NCI-H1436 treated with DMSO at 0.1 percent for 48 hours (cell line): ENCODE data around the gene JAZF1.
"Not testable (repeated sequence)": the region's sequence is repeated elsewhere in the genome, so short reads cannot be mapped to it uniquely, and the experiment has no call there.

Experiments used
- DNase-seq: peaks from one replicate; lab custom pipeline; 2025; lab: John Stamatoyannopoulos, UW

JAZF1 gene

GRCh38 chr7:27941522-27941921 is 239.1 kb downstream of the JAZF1 start:
- DNase-seq, result no peak

- no peak for DNase-seq
Measured at GRCh38 chr7:27940341-27940740, 240.3 kb downstream of the JAZF1 start.

GRCh38 chr7:27939893-27940292 is 240.7 kb downstream of the JAZF1 start:
- no peak for DNase-seq

- no peak for DNase-seq
Measured at GRCh38 chr7:27936768-27937102, 243.9 kb downstream of the JAZF1 start.

- no peak for DNase-seq
Measured at GRCh38 chr7:27936047-27936767, 244.4 kb downstream of the JAZF1 start.

GRCh38 chr7:27933671-27934565 is 246.7 kb downstream of the JAZF1 start:
- no peak for DNase-seq

- no peak for DNase-seq
Measured at GRCh38 chr7:27930910-27931476, 249.6 kb downstream of the JAZF1 start.

GRCh38 chr7:27929127-27929526 is 251.5 kb downstream of the JAZF1 start:
- DNase-seq, result no peak

- no peak for DNase-seq
Measured at GRCh38 chr7:27928001-27928400, 252.6 kb downstream of the JAZF1 start.

GRCh38 chr7:27925573-27926201 is 254.9 kb downstream of the JAZF1 start:
- DNase-seq, result no peak

- DNase-seq, result no peak
Measured at GRCh38 chr7:27923642-27923980, 257.0 kb downstream of the JAZF1 start.

- DNase-seq, result no peak
Measured at GRCh38 chr7:27922907-27923641, 257.5 kb downstream of the JAZF1 start.

GRCh38 chr7:27922389-27922788 is 258.2 kb downstream of the JAZF1 start:
- DNase-seq, result not testable (repeated sequence)

- peak; percentile 11 for DNase-seq
Measured at GRCh38 chr7:27921081-27921836, 259.3 kb downstream of the JAZF1 start.

GRCh38 chr7:27920281-27920946 is 260.2 kb downstream of the JAZF1 start:
- DNase-seq, result no peak

- DNase-seq, result no peak
Measured at GRCh38 chr7:27918503-27918902, 262.1 kb downstream of the JAZF1 start.

GRCh38 chr7:27917774-27918314 is 262.8 kb downstream of the JAZF1 start:
- no peak for DNase-seq

- DNase-seq, result peak; percentile 7
Measured at GRCh38 chr7:27917119-27917518, 263.5 kb downstream of the JAZF1 start.

GRCh38 chr7:27916372-27916771 is 264.2 kb downstream of the JAZF1 start:
- no peak for DNase-seq

- no peak for DNase-seq
Measured at GRCh38 chr7:27914409-27914808, 266.2 kb downstream of the JAZF1 start.
